K562 (cell line): ENCODE measurements around the gene CLIP1.

ENCODE experiments used
- ARNT ChIP-seq, 2 experiments: fragments of 450-650 bp; IDR thresholded peaks; 2 replicates each; pipeline ENCODE4 v1.6.1; 2016; ENCODE audit warnings: mild to moderate bottlenecking in 1 of 2
- FOS ChIP-seq: IDR thresholded peaks from 3 replicates; pipeline ENCODE4 v1.6.1; 2011; ENCODE audit not compliant: insufficient read length; ENCODE audit errors: extremely low read depth
- JUND ChIP-seq, 2 experiments: IDR thresholded peaks; 2 replicates in 1 of 2; 3 replicates in 1 of 2; pipeline ENCODE4 v1.6.1; 2011; ENCODE audit warnings: borderline replicate concordance in 2 of 2, low read depth in 2 of 2, low read length in 2 of 2, improper control_type of control experiment in 1 of 2, missing biosample characterization in 1 of 2, missing genetic modification characterization in 1 of 2, missing genetic modification reagents in 1 of 2
- SOX6 ChIP-seq: fragments of 450-650 bp; IDR thresholded peaks from 2 replicates; pipeline ENCODE4 v1.6.1; 2014; ENCODE audit warnings: mild to moderate bottlenecking
- YY1 ChIP-seq, 3 experiments: IDR thresholded peaks; 2 replicates each; pipeline ENCODE4 v1.6.1; 2011; ENCODE audit warnings: low read length in 2 of 3, mild to moderate bottlenecking in 2 of 3, moderate library complexity in 2 of 3, borderline replicate concordance in 1 of 3, control low read depth in 1 of 3, low read depth in 1 of 3; ENCODE audit not compliant: insufficient read depth in 3 of 3, insufficient replicate concordance in 2 of 3, control insufficient read depth in 1 of 3, insufficient read length in 1 of 3; ENCODE audit errors: extremely low read depth in 1 of 3
- TF ChIP-seq, protein P1 (sequence below): sonication (generic); formaldehyde crosslinking; IDR thresholded peaks from 2 replicates; pipeline ENCODE4 v1.8.0; 2022; ENCODE audit warnings: mild to moderate bottlenecking, missing genetic modification reagents
- TF ChIP-seq, protein P2 (sequence below): fragments of 250-450 bp; sonication (Bioruptor Pico); IDR thresholded peaks from 2 replicates; pipeline ENCODE4 v1.5.0; 2020; ENCODE audit warnings: mild to moderate bottlenecking
- TF ChIP-seq, protein P3 (sequence below), 3 experiments: IDR thresholded peaks in 2 of 3; conservative IDR thresholded peaks in 1 of 3; 2 replicates each; pipeline ENCODE4 v1.5.1; 2011 to 2012; ENCODE audit warnings: low read length in 3 of 3, mild to moderate bottlenecking in 3 of 3, control low read depth in 2 of 3, improper control_type of control experiment in 1 of 3, inconsistent platforms in 1 of 3, low read depth in 1 of 3, mixed read lengths in 1 of 3, moderate library complexity in 1 of 3; ENCODE audit not compliant: insufficient read depth in 2 of 3
- TF ChIP-seq, protein P4 (sequence below), 2 experiments: IDR thresholded peaks in 1 of 2; conservative IDR thresholded peaks in 1 of 2; 2 replicates each; pipeline ENCODE4 v1.6.1; 2016; ENCODE audit warnings: low read depth in 2 of 2, mild to moderate bottlenecking in 1 of 2, missing compliant biosample characterization in 1 of 2, missing genetic modification characterization in 1 of 2, moderate library complexity in 1 of 2
- TF ChIP-seq, protein P5 (sequence below): fragments of 450-650 bp; IDR thresholded peaks from 2 replicates; pipeline ENCODE4 v1.6.1; 2016; ENCODE audit warnings: missing biosample characterization, missing genetic modification characterization
- TF ChIP-seq, protein P6 (sequence below): sonication (generic); formaldehyde crosslinking; IDR thresholded peaks from 2 replicates; pipeline ENCODE4 v1.8.1; 2023; ENCODE audit warnings: mild to moderate bottlenecking, missing genetic modification reagents

DNA sequence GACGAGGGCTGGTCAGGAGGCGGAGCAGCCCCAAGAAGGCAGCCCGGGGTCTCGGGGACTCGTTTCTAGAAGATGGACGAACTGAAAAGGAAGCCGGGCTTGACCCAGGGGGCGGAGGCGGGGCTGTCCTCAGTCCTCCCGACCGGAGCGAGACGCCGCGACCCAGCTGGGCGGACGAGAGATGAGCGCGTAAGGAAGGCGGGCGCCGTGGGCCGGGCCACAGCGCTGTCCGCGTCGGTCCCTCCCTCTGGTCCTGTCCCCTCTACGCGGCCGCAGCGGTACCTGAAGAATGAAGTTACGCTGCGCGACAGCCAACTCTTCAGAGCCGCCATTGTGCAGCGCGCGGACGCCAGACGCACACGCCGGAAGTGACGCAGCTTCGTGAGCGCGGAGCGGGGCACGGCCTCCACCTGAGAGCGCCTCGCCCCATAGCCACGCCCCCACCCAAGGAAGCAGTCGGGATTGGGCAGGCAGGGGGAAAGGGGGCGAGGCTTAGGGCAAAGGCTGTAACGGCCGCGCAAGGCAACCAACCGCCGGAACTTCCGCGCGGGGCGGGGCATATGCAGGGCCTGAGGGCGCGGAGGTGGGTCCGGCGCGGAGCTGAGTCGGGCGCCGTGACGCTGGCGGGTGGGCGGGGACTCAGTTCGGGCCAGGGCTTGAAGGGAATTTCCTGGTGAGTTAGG is 196.6 kb downstream of the CLIP1 start, which contains the start of gene DIABLO:
- TF ChIP-seq JUND (IDR thresholded peaks at IDR 0.05; ENCODE audit: borderline replicate concordance, low read depth, low read length) (peak; percentile 43), JUND (tag; IDR thresholded peaks at IDR 0.05; ENCODE audit: borderline replicate concordance, low read depth, low read length) (no peak; the same call in 2 of the 3 replicates), YY1 (IDR thresholded peaks at IDR 0.05; ENCODE audit: borderline replicate concordance in 1 of 3, control insufficient read depth in 1 of 3, extremely low read depth in 1 of 3, insufficient read depth in 3 of 3, insufficient read length in 1 of 3, insufficient replicate concordance in 2 of 3, low read depth in 1 of 3, low read length in 2 of 3) (peak; percentile 82 to 98 (median 97)), SOX6 (peak; percentile 11; the same call in 1 of the 2 replicates), ARNT (IDR thresholded peaks at IDR 0.05) (no peak), FOS (no peak)
- TF ChIP-seq, protein P1, sequence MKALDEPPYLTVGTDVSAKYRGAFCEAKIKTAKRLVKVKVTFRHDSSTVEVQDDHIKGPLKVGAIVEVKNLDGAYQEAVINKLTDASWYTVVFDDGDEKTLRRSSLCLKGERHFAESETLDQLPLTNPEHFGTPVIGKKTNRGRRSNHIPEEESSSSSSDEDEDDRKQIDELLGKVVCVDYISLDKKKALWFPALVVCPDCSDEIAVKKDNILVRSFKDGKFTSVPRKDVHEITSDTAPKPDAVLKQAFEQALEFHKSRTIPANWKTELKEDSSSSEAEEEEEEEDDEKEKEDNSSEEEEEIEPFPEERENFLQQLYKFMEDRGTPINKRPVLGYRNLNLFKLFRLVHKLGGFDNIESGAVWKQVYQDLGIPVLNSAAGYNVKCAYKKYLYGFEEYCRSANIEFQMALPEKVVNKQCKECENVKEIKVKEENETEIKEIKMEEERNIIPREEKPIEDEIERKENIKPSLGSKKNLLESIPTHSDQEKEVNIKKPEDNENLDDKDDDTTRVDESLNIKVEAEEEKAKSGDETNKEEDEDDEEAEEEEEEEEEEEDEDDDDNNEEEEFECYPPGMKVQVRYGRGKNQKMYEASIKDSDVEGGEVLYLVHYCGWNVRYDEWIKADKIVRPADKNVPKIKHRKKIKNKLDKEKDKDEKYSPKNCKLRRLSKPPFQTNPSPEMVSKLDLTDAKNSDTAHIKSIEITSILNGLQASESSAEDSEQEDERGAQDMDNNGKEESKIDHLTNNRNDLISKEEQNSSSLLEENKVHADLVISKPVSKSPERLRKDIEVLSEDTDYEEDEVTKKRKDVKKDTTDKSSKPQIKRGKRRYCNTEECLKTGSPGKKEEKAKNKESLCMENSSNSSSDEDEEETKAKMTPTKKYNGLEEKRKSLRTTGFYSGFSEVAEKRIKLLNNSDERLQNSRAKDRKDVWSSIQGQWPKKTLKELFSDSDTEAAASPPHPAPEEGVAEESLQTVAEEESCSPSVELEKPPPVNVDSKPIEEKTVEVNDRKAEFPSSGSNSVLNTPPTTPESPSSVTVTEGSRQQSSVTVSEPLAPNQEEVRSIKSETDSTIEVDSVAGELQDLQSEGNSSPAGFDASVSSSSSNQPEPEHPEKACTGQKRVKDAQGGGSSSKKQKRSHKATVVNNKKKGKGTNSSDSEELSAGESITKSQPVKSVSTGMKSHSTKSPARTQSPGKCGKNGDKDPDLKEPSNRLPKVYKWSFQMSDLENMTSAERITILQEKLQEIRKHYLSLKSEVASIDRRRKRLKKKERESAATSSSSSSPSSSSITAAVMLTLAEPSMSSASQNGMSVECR (CRISPR knock-in tag): peak; percentile 54
- TF ChIP-seq, protein P2, sequence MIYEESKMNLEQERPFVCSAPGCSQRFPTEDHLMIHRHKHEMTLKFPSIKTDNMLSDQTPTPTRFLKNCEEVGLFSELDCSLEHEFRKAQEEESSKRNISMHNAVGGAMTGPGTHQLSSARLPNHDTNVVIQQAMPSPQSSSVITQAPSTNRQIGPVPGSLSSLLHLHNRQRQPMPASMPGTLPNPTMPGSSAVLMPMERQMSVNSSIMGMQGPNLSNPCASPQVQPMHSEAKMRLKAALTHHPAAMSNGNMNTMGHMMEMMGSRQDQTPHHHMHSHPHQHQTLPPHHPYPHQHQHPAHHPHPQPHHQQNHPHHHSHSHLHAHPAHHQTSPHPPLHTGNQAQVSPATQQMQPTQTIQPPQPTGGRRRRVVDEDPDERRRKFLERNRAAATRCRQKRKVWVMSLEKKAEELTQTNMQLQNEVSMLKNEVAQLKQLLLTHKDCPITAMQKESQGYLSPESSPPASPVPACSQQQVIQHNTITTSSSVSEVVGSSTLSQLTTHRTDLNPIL (CRISPR knock-in tag): no peak
- TF ChIP-seq, protein P3, sequence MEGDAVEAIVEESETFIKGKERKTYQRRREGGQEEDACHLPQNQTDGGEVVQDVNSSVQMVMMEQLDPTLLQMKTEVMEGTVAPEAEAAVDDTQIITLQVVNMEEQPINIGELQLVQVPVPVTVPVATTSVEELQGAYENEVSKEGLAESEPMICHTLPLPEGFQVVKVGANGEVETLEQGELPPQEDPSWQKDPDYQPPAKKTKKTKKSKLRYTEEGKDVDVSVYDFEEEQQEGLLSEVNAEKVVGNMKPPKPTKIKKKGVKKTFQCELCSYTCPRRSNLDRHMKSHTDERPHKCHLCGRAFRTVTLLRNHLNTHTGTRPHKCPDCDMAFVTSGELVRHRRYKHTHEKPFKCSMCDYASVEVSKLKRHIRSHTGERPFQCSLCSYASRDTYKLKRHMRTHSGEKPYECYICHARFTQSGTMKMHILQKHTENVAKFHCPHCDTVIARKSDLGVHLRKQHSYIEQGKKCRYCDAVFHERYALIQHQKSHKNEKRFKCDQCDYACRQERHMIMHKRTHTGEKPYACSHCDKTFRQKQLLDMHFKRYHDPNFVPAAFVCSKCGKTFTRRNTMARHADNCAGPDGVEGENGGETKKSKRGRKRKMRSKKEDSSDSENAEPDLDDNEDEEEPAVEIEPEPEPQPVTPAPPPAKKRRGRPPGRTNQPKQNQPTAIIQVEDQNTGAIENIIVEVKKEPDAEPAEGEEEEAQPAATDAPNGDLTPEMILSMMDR (IDR thresholded peaks at IDR 0.05 in 2 of 3, conservative IDR thresholded peaks at IDR 0.05 in 1 of 3; ENCODE audit: insufficient read depth in 2 of 3, low read depth in 1 of 3, low read length in 3 of 3): no peak
- TF ChIP-seq, protein P4, sequence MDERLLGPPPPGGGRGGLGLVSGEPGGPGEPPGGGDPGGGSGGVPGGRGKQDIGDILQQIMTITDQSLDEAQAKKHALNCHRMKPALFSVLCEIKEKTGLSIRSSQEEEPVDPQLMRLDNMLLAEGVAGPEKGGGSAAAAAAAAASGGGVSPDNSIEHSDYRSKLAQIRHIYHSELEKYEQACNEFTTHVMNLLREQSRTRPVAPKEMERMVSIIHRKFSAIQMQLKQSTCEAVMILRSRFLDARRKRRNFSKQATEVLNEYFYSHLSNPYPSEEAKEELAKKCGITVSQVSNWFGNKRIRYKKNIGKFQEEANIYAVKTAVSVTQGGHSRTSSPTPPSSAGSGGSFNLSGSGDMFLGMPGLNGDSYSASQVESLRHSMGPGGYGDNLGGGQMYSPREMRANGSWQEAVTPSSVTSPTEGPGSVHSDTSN (CRISPR knock-in tag; IDR thresholded peaks at IDR 0.05; ENCODE audit: low read depth): no peak
- TF ChIP-seq, protein P4 (tag; conservative IDR thresholded peaks at IDR 0.05; ENCODE audit: low read depth): no peak
- TF ChIP-seq, protein P5, sequence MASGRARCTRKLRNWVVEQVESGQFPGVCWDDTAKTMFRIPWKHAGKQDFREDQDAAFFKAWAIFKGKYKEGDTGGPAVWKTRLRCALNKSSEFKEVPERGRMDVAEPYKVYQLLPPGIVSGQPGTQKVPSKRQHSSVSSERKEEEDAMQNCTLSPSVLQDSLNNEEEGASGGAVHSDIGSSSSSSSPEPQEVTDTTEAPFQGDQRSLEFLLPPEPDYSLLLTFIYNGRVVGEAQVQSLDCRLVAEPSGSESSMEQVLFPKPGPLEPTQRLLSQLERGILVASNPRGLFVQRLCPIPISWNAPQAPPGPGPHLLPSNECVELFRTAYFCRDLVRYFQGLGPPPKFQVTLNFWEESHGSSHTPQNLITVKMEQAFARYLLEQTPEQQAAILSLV (tag): no peak
- TF ChIP-seq, protein P6, sequence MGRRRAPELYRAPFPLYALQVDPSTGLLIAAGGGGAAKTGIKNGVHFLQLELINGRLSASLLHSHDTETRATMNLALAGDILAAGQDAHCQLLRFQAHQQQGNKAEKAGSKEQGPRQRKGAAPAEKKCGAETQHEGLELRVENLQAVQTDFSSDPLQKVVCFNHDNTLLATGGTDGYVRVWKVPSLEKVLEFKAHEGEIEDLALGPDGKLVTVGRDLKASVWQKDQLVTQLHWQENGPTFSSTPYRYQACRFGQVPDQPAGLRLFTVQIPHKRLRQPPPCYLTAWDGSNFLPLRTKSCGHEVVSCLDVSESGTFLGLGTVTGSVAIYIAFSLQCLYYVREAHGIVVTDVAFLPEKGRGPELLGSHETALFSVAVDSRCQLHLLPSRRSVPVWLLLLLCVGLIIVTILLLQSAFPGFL: no peak
